Pancreas (tissue), 10 donors: Measurements from ENCODE around the gene TLE4. TPM values are rescaled to one million over a fixed set of nuclear protein-coding genes. Genes with fewer than 3 reads are reported as not detected.

ENCODE experiments used
- ATAC-seq, 4 donors: fragments of 200-7000 bp; cut with Tn5 transposase; one replicate each; pipeline versions ENCODE4 v1.8.0 to v1.9.1; 2020; ENCODE audit warnings: mild to moderate bottlenecking in 4 of 4, moderate library complexity in 4 of 4
- DNase-seq, 6 donors: peaks; one replicate each; pipeline ENCODE4 v3.0.0-alpha.2; 2020
- FAIRE-seq: peaks from 2 replicates; lab custom pipeline; 2012; peaks lifted over from hg19 to GRCh38; lab: Jason Lieb, UNC
- H3K27ac ChIP-seq, 4 donors: fragments of 200-600 bp; sonication (generic); 1 replicate in 3 of 4; 2 replicates in 1 of 4; pipeline versions ENCODE4 v1.5.0 to v1.8.0; 2020
- H3K27me3 ChIP-seq, 4 donors: fragments of 200-600 bp; one replicate each; pipeline ENCODE4 v1.8.0; 2021
- H3K36me3 ChIP-seq, 3 donors: fragments of 200-600 bp; sonication (generic) in 1 of 3; one replicate each; pipeline versions ENCODE4 v1.5.0 to v1.8.0; 2020 to 2021
- H3K4me1 ChIP-seq, 3 donors: fragments of 200-600 bp; one replicate each; pipeline ENCODE4 v1.8.0; 2021
- H3K4me3 ChIP-seq, 4 donors: fragments of 200-600 bp; sonication (generic) in 2 of 4; one replicate each; pipeline versions ENCODE4 v1.5.0 to v1.8.0; 2020 to 2021
- H3K9me3 ChIP-seq, 4 donors: fragments of 200-600 bp; one replicate each; pipeline ENCODE4 v1.8.0; 2021
- CTCF ChIP-seq, 4 donors: fragments of 200-600 bp; sonication (generic) in 3 of 4; IDR thresholded peaks; one replicate each; pipeline versions ENCODE4 v1.5.0 to v1.8.0; 2021; ENCODE audit warnings: antibody characterized with exemption in 4 of 4
- WGBS, 2 donors: extraction: QIAGEN DNeasy Blood & Tissue Kit; methylation state at CpG; one replicate each; pipeline ENCODE4 v1.1.7; 2013; 5-methylcytosine and 5-hydroxymethylcytosine counted together
- intact Hi-C, 3 donors: fragments of 100-400 bp; cut with DNase I; formaldehyde crosslinking; loops; one replicate each; pipeline versions ENCODE4 v1.11.1 to v1.14.2; 2022
- polyA plus RNA-seq, 2 donors: library from polyadenylated mRNA; stranded (reverse); fragments of 200-250 nt; gene quantifications; one replicate each; pipeline ENCODE4 v1.2.3, GENCODE V29; 2013
- total RNA-seq, 6 donors: library from RNA; stranded (reverse); fragmentation: NEBNext Ultra II Directional in 4 of 6; extraction: Animal tissue kit (Norgen Biotek cat#: 25700) in 4 of 6; gene quantifications; one replicate each; pipeline versions ENCODE4 v1.2.1 to v1.2.4, GENCODE V29; 2021 to 2023
- donor health status: healthy with polysubstance abuse.
- donor health status: DM: no; HTN: no; CAD: no; lungs with moderate emphysema.
- donor health status: DM: no; HTN: no; CAD: no.
- donor health status: control.
- donor health status: control.
- donor health status: Bipolar disorder and iron deficiency.
- donor health status: DM: yes; HTN: yes; CAD: no.
- donor health status: DM: no; HTN: no; CAD: no.
- donor health status: DM: no; HTN: no; CAD: no.
- donor health status: DM: yes; HTN: yes; CAD: no.

The TLE4 gene
- total and polyA plus RNA-seq, 8 donors = 2.8 to 19.0 (median 9.7) TPM

- 39 to 40% methylated on average over 3 of the region's 3 CpGs for WGBS, 2 donors
- H3K9me3 ChIP-seq = no peaks in the 10 kb centered on the region
- DNase-seq = peak in 1 of 6 donors; percentile 9
- no peaks in the 10 kb centered on the region for H3K4me1 ChIP-seq
- FAIRE-seq = no peak
- no peak for TF ChIP-seq CTCF (IDR thresholded peaks at IDR 0.05)
- H3K4me3 ChIP-seq = no peak overlapping the region
- H3K36me3 ChIP-seq = no peaks in the 10 kb centered on the region
- H3K27me3 ChIP-seq = no peaks in the 10 kb centered on the region
- H3K27ac ChIP-seq = no peak overlapping the region
- ATAC-seq = peak in 3 of 4 donors; percentile 42 to 55 (median 51)
- intact Hi-C loops = no loop called here
These were observed 192.6 kb downstream of the TLE4 start for GRCh38 chr9:79764374-79764773.

GRCh38 chr9:79765466-79765865, 193.7 kb downstream of the TLE4 start:
- no peaks in the 10 kb centered on the region for H3K9me3 ChIP-seq
- 46 to 50% methylated on average over 6 of the region's 6 CpGs for WGBS, 2 donors
- no peak overlapping the region for H3K27ac ChIP-seq
- no peaks in the 10 kb centered on the region for H3K36me3 ChIP-seq
- ATAC-seq = no peak
- no peaks in the 10 kb centered on the region for H3K4me1 ChIP-seq
- intact Hi-C loops = no loop called here
- no peak for FAIRE-seq
- H3K27me3 ChIP-seq = no peaks in the 10 kb centered on the region
- TF ChIP-seq CTCF (IDR thresholded peaks at IDR 0.05) = no peak
- DNase-seq = no peak
- no peak overlapping the region for H3K4me3 ChIP-seq

- no peak for TF ChIP-seq CTCF (IDR thresholded peaks at IDR 0.05)
- H3K4me1 ChIP-seq = no peaks in the 10 kb centered on the region
- no peak overlapping the region for H3K27ac ChIP-seq
- WGBS, 2 donors = 44 to 46% methylated on average over 5 of the region's 5 CpGs
- DNase-seq (no peak), ATAC-seq (no peak), FAIRE-seq (no peak)
- no peaks in the 10 kb centered on the region for H3K9me3 ChIP-seq
- intact Hi-C loops = no loop called here
- no peaks in the 10 kb centered on the region for H3K27me3 ChIP-seq
- H3K4me3 ChIP-seq = no peak overlapping the region
- H3K36me3 ChIP-seq = no peaks in the 10 kb centered on the region
These were observed 194.3 kb downstream of the TLE4 start for GRCh38 chr9:79766091-79766490.

GRCh38 chr9:79768194-79768593, 196.4 kb downstream of the TLE4 start:
- no peak for ATAC-seq

More at GRCh38 chr9:79768194-79768593, 196.4 kb downstream of the TLE4 start:
- DNase-seq (no peak), FAIRE-seq (no peak)
- H3K27me3 ChIP-seq = no peaks in the 10 kb centered on the region
- H3K27ac ChIP-seq = no peak overlapping the region
- H3K4me3 ChIP-seq = no peak overlapping the region
- no peaks in the 10 kb centered on the region for H3K36me3 ChIP-seq
- no peak for TF ChIP-seq CTCF (IDR thresholded peaks at IDR 0.05)
- no peaks in the 10 kb centered on the region for H3K4me1 ChIP-seq
- no peaks in the 10 kb centered on the region for H3K9me3 ChIP-seq
- intact Hi-C loops = no loop called here
- WGBS, 2 donors = 19 to 21% methylated on average over 3 of the region's 3 CpGs
